Endometrium (tissue), 2 donors: Measurements from ENCODE around the gene PROC.

Experiments used
- FAIRE-seq: peaks from 2 replicates; lab custom pipeline; 2012; peaks lifted over from hg19 to GRCh38; lab: Jason Lieb, UNC
- donor health status: control.
- donor health status: control.

Gene PROC

DNA sequence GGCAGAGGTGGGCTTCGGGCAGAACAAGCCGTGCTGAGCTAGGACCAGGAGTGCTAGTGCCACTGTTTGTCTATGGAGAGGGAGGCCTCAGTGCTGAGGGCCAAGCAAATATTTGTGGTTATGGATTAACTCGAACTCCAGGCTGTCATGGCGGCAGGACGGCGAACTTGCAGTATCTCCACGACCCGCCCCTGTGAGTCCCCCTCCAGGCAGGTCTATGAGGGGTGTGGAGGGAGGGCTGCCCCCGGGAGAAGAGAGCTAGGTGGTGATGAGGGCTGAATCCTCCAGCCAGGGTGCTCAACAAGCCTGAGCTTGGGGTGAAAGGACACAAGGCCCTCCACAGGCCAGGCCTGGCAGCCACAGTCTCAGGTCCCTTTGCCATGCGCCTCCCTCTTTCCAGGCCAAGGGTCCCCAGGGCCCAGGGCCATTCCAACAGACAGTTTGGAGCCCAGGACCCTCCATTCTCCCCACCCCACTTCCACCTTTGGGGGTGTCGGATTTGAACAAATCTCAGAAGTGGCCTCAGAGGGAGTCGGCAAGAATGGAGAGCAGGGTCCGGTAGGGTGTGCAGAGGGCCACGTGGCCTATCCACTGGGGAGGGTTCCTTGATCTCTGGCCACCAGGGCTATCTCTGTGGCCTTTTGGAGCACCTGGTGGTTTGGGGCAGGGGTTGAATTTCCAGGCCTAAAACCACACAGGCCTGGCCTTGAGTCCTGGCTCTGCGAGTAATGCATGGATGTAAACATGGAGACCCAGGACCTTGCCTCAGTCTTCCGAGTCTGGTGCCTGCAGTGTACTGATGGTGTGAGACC lies at the start of gene PROC:
TSS of gene PROC (plus strand) at position 128 of the 812 bp plus-strand sequence. CDS start 1,516 bp downstream, outside the sequence.
- no peak for FAIRE-seq

DNA sequence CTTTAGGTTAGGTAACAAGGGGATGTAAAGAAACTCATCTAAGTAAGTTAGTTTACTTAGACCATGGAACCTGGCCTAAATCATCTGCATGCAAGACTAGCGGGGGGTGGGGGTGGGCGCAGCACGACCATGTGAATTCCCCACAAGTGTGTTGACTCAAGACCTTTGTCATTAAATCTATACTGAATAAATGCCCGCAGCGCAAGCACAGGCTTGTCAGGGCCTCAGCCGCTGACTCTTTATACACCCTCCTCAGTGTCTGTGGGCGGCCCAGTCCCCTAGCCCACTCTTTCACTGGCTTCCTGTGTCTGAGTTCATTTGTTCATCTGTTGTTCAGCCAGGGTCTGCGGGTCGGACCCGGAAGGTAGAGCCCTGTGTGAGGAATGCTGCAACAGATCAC lies 48.2 kb upstream of the PROC start:
- no peak for FAIRE-seq

DNA sequence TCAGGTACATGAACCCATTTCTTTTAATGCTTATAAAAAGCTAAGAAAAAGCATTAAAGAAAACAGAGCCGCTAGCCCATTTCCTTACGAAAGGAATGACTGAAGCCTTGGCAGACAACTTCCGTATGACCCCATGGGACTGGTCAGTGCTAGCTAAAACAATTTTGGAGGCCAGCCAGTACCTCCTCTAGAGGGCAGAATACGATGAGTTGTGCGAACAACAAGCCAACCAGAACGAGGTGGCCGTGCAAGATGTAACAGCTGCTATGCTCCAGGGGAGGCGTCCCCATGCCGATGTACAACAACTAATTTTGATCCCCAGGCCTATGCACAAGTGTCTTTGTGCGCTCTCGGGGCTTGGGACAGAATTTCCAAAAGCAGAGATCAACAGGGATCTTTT lies 47.2 kb upstream of the PROC start:
- FAIRE-seq, result no peak

DNA sequence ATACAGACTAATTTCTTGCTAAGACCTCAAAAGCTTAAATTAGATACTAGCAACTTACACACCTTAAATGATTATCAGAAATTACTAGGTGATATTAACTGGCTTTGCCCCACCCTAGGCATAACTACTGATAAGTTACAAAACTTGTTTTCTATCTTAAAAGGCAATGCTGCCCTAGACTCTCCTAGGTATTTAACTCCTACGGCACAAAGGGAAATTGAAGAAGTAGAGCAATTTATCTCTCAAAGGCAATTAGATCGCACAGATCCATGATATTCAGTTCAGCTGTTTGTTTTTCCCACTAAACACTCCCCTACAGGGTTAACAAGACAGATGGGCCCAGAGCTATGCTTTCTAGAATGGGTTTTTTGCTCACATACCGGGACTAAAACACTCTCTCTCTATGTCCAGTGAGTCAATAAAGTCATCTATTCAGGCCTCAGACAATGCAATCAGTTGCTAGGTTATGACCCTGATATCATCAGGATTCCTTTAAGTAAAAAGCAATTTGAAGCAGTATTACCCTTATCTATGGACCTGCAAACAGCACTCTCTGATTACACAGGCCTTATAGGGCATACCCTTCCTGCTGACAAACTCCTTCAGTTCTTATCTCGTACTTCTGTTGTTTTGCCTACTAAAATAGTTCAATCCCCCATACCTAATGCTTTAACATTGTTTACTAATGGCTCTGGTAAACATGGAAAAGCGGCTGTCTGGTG lies 44.7 kb upstream of the PROC start:
- FAIRE-seq, result no peak

DNA sequence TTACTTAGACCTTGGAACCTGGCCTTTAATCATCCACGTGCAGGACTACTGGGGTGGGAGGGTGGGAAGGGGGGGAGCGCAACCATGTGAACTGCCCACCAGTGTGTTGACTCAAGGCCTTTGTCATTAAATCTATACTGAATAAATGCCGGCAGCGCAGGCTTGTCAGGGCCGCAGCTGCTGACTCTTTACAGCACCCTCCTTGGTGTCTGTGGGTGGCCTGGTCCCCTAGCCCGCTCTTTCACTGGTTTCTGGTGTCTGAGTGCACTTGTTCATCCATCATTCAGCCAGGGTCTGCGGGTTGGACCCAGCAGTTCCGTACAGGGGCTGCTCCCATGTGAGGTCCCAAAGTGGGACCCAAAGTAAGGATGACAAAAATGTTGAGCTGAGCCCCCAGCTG lies 42.0 kb upstream of the PROC start:
- no peak for FAIRE-seq

DNA sequence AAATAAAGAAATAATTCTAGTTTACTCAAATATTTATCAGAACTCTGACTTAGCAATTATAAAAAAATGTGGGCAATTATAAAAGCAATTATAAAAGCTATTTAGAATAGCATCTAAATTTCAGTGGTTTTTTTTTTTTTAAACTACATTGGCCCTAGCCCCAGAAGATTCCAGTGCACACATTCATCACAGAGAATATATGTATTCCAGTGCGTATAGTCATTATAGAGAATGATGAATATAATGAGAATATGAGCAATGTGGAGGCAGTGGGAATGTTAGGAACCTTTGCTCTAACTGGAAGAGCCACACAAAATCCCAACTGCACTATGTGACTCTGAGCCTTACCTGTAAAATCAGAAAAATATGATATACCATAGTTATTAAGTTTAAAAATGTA lies 41.0 kb upstream of the PROC start:
- no peak for FAIRE-seq

DNA sequence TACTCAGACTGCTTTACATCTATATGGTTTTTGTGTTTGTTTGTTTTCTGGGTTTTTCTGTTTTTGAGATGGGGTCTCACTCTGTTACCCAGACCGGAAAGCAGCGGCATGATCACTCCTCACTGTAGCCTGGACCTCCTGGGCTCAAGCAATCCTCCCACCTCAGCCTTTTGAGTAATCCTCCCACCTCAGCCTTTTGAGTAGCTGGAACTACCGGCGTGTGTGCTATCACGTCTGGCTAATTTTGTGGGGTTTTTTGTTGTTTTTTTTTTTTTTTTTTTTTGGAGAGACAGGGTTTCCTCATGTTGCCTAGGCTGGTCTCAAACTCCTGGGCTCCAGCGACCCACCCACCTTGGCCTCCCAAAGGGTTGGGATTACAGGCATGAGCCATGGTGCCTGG lies 39.5 kb upstream of the PROC start:
- no peak for FAIRE-seq

DNA sequence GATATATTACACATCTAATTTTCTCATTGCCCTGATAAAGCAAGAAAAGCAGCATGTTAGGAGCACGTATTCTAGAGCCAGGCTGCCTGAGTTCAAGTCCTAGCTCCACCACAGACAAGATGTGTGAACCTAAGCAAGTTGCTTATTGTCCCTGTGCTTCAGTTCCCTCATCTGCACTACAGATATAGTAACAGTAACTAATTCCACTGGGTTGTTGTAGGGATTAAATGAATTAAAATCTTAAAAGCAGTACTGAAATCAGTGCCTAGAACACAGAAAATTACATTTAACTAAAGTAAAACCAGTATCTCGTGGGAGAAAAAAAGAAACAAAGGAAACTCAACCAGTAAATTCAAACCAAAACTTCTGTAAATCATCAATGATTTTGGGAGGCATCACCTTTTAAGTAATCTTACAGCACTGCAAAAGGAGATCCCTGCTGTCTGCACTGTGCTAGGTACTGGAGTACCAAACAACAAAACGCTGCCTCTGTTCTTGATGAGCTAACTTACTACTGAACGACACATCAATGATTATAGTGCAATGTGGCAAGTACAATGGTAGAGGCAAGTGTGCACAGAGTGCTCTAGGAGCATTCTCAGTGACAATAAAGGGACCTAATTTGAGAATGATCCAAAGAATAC lies 38.4 kb upstream of the PROC start:
- FAIRE-seq, result no peak

DNA sequence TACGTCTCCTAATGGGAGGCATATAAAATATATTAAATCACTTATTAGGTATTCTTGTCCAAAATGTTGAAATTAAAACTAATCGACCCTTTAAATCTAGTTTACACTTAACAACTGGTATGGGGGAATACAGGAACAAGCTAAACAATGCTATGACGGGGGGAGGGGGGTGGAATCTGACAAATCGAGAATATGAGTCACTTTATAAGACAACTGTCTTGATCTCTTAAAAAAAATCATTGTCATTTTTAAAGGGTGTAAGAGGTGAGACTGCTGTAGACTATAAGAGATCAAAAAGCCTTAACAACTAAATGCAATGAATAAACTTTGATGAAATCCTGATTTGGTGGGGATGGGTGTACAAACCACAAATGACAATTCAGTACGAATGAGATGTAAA lies 36.5 kb upstream of the PROC start:
- no peak for FAIRE-seq

DNA sequence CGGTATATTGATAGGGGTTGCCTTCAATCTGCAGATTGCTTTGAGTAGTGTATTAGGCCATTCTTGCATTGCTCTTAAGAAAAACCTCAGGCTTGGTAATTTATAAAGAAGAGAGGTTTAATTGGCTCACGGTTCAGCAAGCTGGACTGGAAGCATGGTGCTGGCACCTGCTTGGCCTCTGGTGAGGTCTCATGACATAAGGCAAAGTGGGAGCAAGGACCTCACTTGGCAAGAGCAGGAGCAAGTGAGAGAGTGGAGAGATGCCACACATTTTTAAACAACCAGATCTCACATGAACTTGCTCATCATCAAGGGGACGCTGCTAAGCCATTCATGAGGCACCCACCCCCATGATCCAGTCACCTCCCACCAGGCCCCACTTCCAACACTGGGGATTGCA lies 35.4 kb upstream of the PROC start:
- FAIRE-seq, result no peak

DNA sequence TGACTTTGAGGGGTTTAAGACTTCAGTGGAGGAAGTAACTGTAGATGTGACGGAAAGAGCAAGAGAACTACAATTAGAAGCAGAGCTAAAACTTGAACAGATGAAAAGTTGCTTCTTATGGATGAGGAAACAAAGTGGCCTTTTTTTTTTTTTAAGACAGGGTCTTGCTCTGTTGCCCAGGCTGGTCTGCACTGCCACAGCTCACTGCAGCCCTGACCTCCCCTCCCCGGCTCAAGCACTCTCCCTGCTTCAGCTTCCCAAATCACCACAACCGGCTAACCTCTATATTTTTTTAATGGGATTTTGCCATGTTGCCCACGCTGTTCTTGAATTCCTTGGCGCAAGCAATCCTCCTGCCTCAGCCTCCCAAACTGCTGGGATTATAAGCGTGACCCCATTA lies 33.7 kb upstream of the PROC start:
- no peak for FAIRE-seq

DNA sequence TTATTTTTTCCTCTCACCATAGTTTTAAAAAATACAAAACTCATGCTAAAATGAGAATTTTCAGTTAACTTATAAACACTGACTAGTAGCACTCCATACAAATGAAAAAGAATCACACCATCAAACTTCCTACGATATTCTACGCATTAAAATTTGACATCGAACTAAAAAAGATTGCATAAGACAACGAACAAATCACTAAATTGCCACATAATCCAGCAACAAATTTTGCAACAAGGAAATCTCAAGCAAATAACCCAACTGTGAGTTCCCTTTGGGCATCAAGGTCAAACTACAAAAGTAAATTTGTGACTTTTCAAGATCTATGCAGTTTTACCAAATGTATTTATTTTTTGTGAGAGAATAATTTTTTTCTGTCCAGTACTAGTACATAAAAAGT lies 32.0 kb upstream of the PROC start:
- FAIRE-seq, result no peak

DNA sequence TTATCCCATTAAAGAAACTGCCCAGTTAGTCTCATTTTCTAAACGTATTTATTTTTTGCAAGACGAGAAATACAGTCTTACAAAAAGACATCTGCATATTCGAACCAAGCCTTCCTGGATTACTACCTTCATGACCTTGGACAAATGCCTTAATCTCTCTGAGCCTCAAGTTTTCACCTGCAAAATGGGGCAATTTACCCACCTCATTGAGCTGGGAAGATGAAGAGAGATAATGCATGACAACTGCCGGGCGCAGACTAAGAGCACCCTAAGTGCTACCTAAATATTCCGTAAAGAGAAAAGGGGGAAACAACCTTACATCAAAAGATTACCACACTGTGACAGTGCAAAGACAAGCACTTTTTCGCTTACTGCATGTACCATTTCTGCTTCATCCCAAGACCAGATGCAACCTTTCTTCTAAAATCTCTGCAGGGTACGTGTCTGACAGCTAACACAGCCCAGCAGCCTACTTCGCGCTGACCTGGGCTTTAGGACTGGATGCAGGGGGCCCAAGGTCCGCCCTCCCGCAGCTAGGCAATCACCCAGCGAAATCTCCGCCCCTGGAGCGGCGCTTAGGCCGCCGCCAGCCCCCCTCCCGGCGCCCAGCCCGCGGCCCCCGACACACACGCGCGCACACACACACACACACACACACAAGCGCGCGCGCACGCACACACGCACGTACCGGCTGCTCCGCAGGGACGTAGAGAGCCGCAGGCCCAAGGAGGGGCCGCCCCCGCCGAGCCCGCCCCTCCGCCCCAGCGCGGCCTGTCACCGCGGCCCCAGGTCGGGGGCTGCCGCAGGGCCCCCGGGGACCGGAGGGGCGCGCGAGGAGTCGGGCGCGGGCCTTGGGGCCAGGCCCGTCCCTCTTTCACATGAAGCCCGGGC lies 31.2 kb upstream of the PROC start:
- no peak for FAIRE-seq

DNA sequence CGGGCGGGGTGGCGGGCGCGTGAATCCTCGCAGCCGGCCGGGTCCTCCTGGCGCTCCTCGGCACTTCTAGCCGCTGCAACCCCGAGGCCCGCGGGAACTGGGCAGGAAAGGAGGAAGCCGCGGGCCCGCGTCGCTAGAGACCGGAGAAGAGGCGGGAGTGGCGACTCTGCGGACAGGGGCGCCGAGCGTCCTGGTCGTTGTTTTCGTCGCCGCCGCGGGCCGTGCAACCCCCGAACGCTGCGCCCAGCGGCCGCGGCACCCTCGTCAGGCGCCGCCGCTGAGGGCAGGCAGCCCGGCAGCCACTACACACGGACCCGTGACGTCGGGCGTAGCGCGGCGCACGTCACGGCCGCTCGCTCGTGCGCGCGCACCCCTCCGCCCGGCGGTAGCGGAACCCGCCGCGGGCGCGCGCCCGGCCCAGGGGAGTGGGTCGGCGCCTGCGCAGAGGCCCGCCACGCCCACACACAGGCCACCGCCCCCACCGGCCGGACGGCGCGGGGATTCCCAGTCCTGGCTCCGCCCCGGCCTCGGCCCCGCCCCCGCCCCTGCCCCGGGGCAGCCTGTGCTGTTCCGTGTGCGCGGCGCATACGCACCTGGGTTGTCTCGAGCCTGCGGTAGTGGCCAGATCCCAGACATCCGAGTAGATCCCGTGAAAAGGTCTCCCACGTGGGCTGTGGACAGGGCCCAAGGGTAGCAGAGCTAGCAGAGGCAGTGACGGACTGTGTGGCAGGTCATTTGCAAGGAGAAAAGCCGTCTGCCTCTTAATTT lies 30.4 kb upstream of the PROC start, which contains the start of gene MAP3K2:
TSS of gene MAP3K2 (minus strand) at position 321 of the 768 bp plus-strand sequence. CDS start 44,846 bp downstream, outside the sequence.
- no peak for FAIRE-seq

DNA sequence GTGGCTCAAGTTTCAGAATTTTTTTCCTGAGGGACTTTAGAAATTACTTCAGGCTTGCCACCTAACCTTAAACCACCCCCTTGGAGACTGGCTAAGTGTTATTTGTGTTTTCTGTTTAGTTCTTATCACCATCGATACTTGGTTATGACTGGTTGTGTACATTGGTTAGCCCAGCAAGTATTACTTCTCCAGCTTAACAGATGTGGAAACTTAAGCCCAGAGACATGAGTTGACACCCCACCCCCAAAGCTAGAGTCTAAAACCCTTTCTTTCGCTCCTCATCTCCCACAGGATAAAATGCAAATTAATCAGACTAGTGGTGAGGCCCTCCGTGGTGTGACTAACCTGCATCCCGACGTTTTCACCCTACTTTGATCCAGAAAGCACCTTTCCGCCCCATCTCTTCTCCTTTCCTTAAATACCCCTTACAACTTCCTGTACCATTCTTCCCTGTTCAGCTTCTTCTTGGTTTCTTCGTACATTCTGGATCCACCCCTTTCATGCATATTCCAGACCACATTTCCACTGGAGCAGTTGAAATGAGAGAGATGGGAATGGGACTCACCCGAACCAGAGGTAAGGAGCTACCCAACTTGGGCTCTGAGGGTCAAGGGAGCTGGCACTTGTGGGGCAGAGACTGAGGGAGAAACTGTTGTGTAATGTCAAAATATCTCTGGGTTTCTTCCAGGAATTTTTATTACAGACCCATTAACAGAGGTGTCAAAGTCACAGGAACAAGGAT lies 29.6 kb upstream of the PROC start:
- no peak for FAIRE-seq

DNA sequence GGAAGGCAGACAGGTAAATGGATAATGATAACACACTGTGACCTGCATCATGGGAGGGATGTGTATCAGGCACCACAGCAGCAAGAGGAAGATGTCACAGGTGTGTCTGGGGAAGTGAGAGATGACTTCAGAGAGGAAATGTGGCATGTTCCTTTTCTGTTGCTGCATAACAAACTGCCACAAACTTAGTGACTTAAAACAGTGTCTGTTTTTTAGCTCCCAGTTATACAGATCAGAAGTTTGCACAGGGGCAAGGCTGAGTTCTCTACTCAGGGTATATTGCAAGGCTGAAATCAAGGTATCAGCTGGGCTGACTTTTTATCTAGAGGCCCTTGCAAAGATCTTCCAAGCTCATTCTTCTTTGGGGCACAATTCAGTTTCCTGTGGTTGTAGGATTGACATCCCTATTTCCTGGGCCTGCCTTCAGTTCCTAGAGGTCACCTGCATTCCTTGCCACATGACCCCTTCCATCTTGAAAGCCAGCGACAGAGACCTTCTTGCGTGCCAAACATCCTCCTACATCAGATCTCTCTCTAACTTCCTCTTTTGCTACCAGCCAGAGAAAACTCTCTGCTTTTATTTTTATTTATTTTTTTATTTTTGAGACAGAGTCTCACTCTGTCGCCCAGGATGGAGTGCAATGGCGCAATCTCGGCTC lies 28.3 kb upstream of the PROC start:
- no peak for FAIRE-seq

DNA sequence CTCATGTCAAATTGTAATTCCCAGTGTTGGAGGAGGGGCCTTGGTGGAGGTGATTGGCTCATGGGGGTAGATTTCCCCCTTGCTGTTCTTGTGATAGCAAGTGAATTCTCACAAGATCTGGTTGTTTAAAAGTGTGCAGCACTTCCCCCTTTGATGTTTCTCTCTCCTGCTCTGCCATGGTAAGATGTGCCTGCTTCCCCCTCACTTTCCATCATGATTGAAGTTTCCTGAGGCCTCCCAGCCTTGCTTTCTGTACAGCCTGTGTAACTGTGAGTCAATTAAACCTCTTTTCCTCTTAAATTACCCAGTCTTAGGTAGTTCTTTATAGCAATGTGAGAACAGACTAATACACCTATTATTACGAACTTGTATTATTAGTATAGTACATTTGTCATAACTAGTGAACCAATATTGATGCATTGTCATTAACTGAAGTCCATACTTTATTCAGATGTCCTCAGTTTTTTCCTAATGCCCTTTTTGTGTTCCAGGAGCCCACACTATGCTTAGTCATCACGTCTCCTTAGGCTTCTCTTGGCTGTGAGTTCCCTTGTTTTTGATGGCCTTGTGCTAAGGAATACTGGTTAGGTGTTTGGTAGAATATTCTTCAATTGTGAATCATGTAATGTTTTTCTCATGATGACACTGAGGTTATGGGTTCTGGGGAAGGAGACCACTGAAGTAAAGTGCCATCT lies 25.9 kb upstream of the PROC start:
- FAIRE-seq, result no peak

DNA sequence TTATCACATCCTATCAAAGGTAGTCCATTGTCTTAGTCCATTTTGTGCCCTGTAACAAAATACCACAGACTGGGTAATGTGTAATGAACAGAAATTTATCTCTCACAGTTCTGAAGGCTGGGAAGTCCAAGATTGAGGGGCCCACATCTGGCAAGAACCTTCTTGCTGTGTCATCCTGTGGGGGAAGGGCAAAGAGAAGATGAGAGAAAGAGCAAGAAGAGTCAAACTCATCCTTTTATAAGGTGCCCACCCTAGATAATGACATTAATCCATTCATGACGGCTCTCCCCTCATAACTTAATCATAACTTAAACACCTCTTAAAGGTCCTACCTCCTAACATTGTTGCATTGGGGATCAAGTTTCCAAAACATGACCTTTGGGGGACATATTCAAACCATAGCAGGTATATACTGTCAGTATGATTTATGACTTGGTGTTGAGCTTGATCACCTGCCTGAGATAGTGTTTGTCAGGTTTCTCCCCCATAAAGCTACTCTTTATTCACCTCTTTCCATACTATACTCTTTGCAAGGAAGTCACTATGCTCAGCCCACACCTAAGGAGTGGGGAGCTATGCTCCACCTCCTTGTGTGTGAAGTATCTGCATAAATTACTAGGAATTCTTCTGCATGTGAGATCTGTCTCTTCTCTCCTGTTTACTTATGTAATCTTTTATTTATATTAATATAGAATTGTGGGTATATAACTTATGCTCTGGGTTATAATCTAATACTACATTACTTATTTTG lies 25.2 kb upstream of the PROC start:
- FAIRE-seq, result no peak

DNA sequence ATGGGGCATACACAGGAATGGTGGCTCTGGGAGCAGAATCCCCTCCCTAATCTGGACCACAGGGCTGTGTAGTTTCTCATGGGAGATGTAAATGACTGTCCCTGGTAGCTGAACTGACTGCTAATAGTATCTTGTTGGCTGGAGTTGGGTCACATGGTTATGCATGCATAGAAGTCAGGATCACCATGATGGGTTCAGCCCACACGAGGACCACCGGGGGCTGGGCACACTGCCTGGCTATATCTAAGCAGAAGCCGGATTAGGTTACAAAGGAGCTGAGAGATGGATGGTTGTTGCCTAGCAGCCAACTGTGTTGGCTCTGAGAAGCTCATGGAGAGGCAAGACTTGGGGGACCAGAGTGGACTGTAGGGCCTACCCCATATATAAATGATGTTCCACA lies 23.7 kb upstream of the PROC start:
- no peak for FAIRE-seq
